ENCODE results near the gene KCNJ5.

- TF ChIP-seq, protein P1, sequence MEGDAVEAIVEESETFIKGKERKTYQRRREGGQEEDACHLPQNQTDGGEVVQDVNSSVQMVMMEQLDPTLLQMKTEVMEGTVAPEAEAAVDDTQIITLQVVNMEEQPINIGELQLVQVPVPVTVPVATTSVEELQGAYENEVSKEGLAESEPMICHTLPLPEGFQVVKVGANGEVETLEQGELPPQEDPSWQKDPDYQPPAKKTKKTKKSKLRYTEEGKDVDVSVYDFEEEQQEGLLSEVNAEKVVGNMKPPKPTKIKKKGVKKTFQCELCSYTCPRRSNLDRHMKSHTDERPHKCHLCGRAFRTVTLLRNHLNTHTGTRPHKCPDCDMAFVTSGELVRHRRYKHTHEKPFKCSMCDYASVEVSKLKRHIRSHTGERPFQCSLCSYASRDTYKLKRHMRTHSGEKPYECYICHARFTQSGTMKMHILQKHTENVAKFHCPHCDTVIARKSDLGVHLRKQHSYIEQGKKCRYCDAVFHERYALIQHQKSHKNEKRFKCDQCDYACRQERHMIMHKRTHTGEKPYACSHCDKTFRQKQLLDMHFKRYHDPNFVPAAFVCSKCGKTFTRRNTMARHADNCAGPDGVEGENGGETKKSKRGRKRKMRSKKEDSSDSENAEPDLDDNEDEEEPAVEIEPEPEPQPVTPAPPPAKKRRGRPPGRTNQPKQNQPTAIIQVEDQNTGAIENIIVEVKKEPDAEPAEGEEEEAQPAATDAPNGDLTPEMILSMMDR (IDR thresholded peaks at IDR 0.05; ENCODE audit: insufficient read depth, low read length, poor library complexity, severe bottlenecking) = no peak
- TF ChIP-seq EZH2phosphoT487 (conservative IDR thresholded peaks at IDR 0.05; ENCODE audit: low read length) = no peak
Observed at GRCh38 chr11:128884703-128885338, 6.3 kb upstream of the KCNJ5 start.
